HAP-1 (cell line): ENCODE measurements around the gene IMPDH1.

Source experiments
- DNase-seq, 2 experiments: peaks; one replicate each; pipeline ENCODE4 v3.0.0-alpha.2; 2016 to 2020; ENCODE audit warnings: low spot score in 2 of 2
- H3K27me3 ChIP-seq: fragments of 250-450 bp; sonication (Bioruptor Pico); 2 replicates; pipeline ENCODE4 v1.5.1; 2020; ENCODE audit warnings: low read depth, mild to moderate bottlenecking, moderate library complexity
- H3K36me3 ChIP-seq: fragments of 250-450 bp; sonication (Bioruptor Pico); replicated peaks from 2 replicates; pipeline ENCODE4 v1.5.1; 2020; ENCODE audit warnings: mild to moderate bottlenecking
- H3K4me1 ChIP-seq: fragments of 250-450 bp; sonication (Bioruptor Pico); 2 replicates; pipeline ENCODE4 v1.5.1; 2020; ENCODE audit warnings: mild to moderate bottlenecking
- H3K4me3 ChIP-seq: fragments of 250-450 bp; sonication (Bioruptor Pico); 2 replicates; pipeline ENCODE4 v1.5.1; 2020; ENCODE audit warnings: mild to moderate bottlenecking, moderate library complexity
- H3K9me3 ChIP-seq: fragments of 250-450 bp; sonication (Bioruptor Pico); 2 replicates; pipeline ENCODE4 v1.5.1; 2020; ENCODE audit warnings: mild to moderate bottlenecking, moderate library complexity
- in situ Hi-C: fragments of 300-500 bp; cut with MboI; formaldehyde crosslinking; loops from 3 replicates; pipeline ENCODE4 v1.14.3; 2020; ENCODE audit warnings: low sequenced_read_pairs, inconsistent platforms, mixed read lengths

Gene IMPDH1

DNA sequence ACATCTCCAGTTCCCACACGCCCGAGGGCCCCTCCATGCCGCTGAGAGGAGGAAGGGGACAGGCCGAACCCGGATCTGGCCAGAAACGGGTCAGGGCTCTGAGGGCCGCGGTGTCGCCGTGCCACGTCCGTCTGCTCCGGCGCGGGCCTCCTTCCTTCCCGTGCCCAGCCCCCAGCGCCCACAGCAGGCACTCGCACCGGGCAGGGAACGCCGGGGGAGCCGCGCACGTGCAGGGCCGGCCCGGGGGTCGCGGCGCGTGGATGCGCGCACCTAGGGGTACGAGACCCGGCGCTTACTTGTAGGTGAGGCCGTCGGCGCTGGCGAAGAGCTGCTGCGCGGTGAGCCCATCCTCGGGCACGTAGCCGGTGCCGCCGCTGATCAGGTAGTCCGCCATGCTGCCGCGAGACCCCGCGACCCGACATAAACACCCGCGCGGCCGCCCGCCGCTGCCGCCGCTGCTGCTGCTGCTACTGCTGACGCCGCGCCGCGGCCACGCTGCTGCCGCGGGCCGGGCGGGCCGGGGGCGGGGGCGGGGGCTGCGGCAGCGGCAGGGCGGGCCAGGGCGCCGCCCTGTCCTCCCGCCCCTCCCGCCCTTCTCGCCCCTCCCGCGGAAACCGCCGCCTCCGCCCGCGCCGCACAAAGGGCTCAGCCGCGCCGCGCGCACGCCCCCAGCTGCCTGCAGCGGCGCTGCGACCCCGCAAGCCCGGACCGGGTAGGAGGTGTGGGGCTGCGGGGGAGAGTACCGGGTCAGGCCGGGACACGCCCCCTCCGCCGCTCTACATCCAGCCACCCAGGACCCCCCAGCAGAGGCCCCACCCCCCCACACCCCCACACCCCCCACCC is 4.1 kb downstream of the IMPDH1 start:
- DNase-seq: peak; percentile 62 to 79
- Histone ChIP-seq H3K4me1 (peaks cover 33% of the 10 kb centered on the region), H3K4me3 (peak overlapping the region; percentile 69), H3K9me3 (no peaks in the 10 kb centered on the region), H3K27me3 (no peaks in the 10 kb centered on the region), H3K36me3 (peaks cover 31% of the 10 kb centered on the region)
- in situ Hi-C loops: no loop called here

DNA sequence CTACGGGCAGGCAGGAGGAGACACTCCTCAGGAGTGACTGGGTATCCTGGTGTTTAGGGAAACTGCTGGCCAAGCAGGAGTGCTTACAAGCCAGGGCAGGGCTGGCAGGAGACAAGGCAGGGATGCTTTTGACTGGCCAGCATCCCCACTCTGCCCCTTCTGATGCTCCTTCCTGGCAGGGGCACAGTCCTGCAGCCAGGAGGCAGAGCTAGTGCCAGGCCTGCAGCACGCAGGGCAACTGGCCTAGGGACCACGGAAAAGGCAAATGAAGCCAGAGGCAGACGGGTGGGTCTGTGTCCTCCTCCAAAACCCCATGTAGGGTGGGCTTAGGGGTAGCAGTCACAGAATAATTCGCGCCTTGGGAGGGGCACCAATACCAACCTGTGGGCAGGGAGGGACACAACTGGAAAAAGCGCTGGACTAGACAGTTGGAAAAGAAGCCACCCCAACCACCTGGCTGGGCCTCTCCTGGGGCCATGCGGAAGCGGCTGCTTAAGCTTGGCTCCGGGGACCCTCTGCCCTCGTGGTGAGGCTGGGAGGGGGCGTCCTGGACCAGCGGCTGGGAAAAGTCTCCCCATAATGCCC is 4.8 kb downstream of the IMPDH1 start:
- peak in 1 of 2 experiments; percentile 33 for DNase-seq
- in situ Hi-C loops: no loop called here
- peaks cover 38% of the 10 kb centered on the region for H3K36me3 ChIP-seq
- peak overlapping the region; percentile 69 for H3K4me3 ChIP-seq
- H3K4me1 ChIP-seq: peaks cover 29% of the 10 kb centered on the region
- H3K27me3 ChIP-seq: no peaks in the 10 kb centered on the region
- no peaks in the 10 kb centered on the region for H3K9me3 ChIP-seq

DNA sequence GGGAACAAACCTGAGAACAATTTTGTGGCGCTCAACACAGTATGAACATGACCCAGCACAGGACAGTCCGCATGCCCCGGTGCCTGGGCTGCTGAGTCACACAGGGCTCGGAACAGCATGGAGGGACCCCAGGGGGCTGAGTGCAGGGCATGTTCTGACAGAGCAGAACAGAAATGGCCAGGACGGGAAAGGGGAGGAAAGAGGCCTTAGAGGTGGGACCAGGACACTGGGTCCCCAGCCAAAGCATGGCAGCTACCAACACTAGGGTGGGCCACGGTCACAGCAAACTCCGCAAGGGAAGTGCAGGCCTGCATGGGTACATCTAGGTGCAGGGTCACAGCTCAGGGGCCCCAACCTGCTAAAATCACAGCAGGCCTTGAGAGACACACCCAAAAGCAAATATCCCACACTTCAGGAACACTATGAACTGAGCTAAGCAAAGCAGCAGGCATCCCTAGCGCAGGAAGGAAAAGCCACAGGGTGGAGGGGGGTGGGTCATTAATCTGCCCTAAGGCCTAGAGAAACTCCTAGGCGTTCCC is 5.6 kb downstream of the IMPDH1 start:
- no peaks in the 10 kb centered on the region for H3K27me3 ChIP-seq
- in situ Hi-C loops: no loop called here
- H3K36me3 ChIP-seq: peaks cover 45% of the 10 kb centered on the region
- DNase-seq: no peak
- H3K4me3 ChIP-seq: peak overlapping the region; percentile 69
- H3K4me1 ChIP-seq: peaks cover 28% of the 10 kb centered on the region
- no peaks in the 10 kb centered on the region for H3K9me3 ChIP-seq

DNA sequence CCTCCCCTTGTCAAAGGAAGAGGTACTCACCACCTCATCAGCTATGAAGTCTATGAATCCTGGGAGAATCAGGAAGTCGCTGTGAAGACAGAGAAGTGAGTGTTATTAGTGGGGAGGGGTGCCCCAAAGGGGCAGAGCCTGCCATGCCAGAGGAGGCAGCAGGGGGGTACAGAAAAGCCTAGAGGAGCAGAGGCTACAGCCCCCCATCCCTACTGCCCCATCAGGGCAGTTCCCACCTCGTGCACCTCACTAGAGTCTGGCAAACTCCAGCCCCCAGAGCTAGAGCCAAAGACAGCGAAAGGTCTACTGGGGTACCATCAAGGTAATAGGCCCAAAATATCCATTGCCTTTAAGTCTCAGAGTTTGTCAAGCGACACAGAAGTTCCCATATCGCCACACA is 6.1 kb downstream of the IMPDH1 start:
- Histone ChIP-seq H3K9me3 (no peaks in the 10 kb centered on the region), H3K4me3 (peak overlapping the region; percentile 69), H3K4me1 (peaks cover 22% of the 10 kb centered on the region), H3K36me3 (peaks cover 50% of the 10 kb centered on the region), H3K27me3 (no peaks in the 10 kb centered on the region)
- no peak for DNase-seq
- in situ Hi-C loops: no loop called here

DNA sequence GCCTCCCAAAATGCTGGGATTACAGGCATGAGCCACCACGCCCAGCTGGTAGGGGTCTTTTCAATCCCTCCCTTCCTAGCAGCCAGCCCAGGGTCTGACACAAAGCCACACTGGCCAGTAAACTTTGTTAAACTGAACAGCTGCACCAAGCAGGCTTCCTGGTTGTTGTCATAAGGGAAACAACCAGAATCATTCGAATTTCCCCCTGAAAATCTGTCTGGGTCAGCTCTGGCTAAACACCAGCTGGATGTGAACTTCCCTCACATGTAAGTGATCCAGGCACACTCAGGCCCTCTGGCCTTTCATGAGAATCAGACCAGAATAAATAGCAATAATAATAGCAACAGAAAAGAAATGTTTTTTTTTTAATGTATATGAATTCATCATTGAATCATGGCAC is 7.4 kb downstream of the IMPDH1 start:
- DNase-seq: no peak
- in situ Hi-C loops: no loop called here
- H3K4me1 ChIP-seq: peaks cover 11% of the 10 kb centered on the region
- no peaks in the 10 kb centered on the region for H3K27me3 ChIP-seq
- no peak overlapping the region for H3K4me3 ChIP-seq
- H3K9me3 ChIP-seq: no peaks in the 10 kb centered on the region
- H3K36me3 ChIP-seq: peaks cover 64% of the 10 kb centered on the region

DNA sequence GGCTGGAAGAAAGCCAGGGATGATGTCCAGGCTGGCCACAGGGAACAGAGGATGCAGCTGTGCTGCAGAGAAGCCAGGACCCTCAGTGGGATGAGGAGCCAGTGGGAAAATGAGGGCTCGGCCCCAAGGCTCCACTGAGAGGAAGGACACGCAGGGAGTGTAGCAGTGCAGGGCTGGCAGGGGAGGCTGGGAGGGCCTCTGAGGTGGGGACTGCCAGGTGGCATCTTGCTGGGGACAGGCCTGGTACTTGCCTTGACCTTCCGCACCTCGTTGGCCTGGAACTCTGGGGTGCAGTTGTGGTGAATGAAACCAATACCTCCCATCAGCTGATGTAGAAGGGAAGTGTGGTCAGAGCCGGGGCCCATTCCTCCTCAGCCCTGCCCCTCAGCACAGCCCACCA is 9.2 kb downstream of the IMPDH1 start:
- no peaks in the 10 kb centered on the region for H3K27me3 ChIP-seq
- no peak for DNase-seq
- H3K4me3 ChIP-seq: no peak overlapping the region
- peaks cover 81% of the 10 kb centered on the region for H3K36me3 ChIP-seq
- H3K9me3 ChIP-seq: no peaks in the 10 kb centered on the region
- peaks cover 11% of the 10 kb centered on the region for H3K4me1 ChIP-seq
- in situ Hi-C loops: no loop called here

DNA sequence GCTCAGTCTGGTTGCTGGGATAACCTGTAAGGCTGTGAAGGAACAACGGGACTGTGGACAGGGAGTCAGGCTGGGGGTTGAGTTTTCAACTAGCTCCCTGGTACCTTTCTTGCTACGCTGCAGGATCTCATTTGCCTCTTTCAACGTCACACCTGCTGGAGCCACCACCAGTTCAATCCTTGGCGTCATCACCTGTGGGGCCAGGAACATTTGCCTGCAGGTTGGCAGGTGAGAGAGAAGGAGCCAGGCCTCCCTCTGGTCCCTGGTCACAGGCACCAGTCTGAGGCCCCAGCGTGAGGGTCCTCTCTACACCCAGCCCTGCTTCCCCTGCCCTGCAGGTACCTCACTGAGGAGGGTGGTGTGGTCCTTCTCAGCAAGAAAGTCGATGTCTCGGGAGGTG is 9.8 kb downstream of the IMPDH1 start:
- in situ Hi-C loops: no loop called here
- no peaks in the 10 kb centered on the region for H3K27me3 ChIP-seq

DNA sequence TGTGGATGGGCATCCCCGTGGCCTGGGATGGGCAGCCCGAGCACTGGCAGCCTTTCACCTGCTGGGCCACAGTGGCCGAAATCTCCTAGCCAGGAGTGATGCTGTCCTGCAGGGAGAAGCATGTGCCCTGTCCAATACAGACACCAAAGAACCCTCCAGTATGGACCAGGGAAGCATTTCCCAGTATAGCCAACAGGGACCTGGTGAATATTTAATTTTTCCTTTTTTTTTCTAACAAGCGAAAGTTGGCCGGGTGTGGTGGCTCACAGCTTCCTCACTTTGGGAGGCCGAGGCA is 11.0 kb downstream of the IMPDH1 start:
- Histone ChIP-seq H3K4me1 (no peaks in the 10 kb centered on the region; the same call in 1 of the 2 replicates), H3K36me3 (peaks cover 95% of the 10 kb centered on the region), H3K9me3 (no peaks in the 10 kb centered on the region), H3K27me3 (no peaks in the 10 kb centered on the region), H3K4me3 (no peak overlapping the region)
- in situ Hi-C loops: no loop called here
- DNase-seq: no peak

More for the DNA sequence above, 9.8 kb downstream of the IMPDH1 start:
- Histone ChIP-seq H3K4me1 (peaks cover 11% of the 10 kb centered on the region), H3K9me3 (no peaks in the 10 kb centered on the region), H3K36me3 (peaks cover 87% of the 10 kb centered on the region), H3K4me3 (no peak overlapping the region)
- DNase-seq: no peak

DNA sequence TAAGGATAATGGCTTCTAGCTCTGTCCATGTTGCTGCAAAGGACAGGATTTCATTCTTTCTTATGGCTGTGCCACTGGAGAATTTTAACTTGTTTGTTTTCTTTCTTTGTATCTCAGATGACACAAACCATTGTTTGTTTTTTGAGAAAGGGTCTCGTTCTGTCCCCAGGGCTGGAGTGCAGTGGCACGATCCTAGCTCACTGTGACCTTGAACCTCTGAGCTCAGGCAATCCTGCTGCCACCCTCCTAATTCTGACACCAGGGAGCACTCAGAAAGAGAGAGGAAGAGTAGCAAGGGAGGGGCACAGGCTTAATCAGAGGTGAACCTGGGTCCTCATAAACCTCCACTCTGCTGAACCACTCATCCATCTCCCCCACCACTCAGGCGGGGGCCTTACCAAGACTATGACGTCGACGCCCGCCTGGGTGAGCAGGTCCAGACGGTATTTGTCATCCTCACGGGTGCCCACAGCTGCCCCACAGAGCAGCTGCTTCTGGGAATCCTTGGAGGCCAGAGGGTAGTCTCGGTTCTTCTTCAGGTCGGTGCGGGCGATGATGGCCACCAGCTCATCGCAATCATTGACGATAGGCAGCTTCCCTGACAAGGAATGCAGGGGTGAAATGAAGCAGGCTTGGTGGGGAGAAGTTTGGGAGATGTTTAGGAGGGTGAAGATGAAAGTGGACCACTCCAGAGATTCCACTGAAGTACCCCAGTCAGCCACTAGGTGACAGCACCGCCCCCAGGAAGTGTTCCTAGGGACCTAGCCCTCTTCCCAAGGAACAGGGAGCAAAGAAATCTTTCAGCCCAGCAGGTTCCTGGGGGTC is 11.6 kb downstream of the IMPDH1 start:
- H3K9me3 ChIP-seq: no peaks in the 10 kb centered on the region
- peak in 1 of 2 experiments; percentile 83 for DNase-seq
- peaks cover 92% of the 10 kb centered on the region for H3K36me3 ChIP-seq
- no peak overlapping the region for H3K4me3 ChIP-seq
- no peaks in the 10 kb centered on the region for H3K4me1 ChIP-seq
- in situ Hi-C loops: no loop called here
- H3K27me3 ChIP-seq: no peaks in the 10 kb centered on the region

DNA sequence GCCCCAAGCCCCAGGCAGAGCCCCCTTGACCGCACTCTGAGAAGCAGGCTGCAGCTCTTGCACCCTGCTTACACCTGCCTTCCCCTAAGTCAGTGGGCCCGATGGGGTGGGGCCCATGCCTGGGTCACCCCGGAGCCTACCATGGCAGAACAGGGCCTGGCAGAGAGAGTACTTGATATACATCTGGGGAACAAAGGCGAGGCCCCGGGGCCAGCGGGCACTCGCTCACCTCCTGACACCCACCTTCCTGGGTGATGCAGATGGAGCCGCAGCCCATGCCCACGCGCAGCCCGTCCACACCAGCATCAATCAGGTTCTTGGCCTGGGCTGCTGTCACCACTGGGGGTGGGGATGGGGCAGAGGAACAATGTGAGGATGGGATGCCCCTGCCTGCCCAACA is 13.4 kb downstream of the IMPDH1 start:
- Histone ChIP-seq H3K27me3 (no peaks in the 10 kb centered on the region), H3K4me1 (no peaks in the 10 kb centered on the region), H3K36me3 (peaks cover 86% of the 10 kb centered on the region), H3K4me3 (no peak overlapping the region), H3K9me3 (no peaks in the 10 kb centered on the region)
- no peak for DNase-seq
- in situ Hi-C loops: no loop called here

DNA sequence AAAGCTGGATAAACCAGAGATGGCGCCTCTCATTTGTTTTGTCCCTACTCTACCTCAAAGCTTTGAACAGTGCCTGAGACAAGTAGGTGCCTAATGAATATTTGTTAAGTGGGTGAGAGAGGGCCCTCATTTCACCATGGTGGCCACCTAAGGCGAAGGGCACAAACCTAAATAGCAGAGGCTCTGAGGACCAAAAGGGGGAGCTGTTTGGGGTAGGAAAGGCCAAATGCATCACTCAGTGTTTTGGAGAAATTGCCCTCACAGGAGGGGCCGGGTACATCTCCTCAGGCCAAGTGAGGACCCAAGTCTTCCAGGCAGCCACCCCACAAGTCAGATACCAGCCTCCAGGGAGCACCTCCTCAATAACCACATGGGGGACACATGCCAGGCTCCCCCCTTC is 14.0 kb downstream of the IMPDH1 start:
- no peak overlapping the region for H3K4me3 ChIP-seq

DNA sequence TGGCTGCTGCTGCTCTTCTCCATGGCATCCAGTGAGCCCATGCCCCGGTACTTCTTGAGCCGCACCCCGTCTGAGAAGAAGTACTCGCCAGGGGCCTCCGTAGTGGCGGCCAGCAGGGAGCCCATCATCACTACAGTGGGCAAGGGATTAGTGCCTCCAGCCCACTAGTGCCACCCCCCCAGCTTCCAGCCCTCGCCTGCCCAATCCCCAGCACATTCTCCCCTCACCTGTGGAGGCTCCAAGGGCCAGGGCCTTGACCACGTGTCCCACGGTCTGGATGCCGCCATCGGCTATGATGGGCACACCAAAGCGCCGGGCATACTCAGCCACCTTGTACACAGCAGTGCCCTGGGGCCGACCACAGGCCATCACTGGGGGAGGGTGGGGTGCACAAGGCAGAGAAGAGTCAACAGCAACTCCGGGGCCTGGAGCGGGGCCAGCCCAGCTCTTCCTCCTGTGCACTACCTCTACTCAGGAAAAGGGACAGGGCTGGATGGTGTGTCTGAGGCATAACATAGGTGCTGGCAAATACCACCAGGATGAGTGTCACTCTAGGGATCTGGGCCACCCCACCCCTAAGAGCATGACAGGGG is 14.8 kb downstream of the IMPDH1 start:
- Histone ChIP-seq H3K36me3 (peaks cover 72% of the 10 kb centered on the region), H3K9me3 (no peaks in the 10 kb centered on the region), H3K4me3 (no peak overlapping the region), H3K4me1 (no peaks in the 10 kb centered on the region), H3K27me3 (no peaks in the 10 kb centered on the region)
- DNase-seq: no peak
- in situ Hi-C loops: no loop called here

More for the DNA sequence above, 14.0 kb downstream of the IMPDH1 start:
- Histone ChIP-seq H3K9me3 (no peaks in the 10 kb centered on the region), H3K36me3 (peaks cover 80% of the 10 kb centered on the region), H3K27me3 (no peaks in the 10 kb centered on the region), H3K4me1 (no peaks in the 10 kb centered on the region)
- no peak for DNase-seq
- in situ Hi-C loops: no loop called here

DNA sequence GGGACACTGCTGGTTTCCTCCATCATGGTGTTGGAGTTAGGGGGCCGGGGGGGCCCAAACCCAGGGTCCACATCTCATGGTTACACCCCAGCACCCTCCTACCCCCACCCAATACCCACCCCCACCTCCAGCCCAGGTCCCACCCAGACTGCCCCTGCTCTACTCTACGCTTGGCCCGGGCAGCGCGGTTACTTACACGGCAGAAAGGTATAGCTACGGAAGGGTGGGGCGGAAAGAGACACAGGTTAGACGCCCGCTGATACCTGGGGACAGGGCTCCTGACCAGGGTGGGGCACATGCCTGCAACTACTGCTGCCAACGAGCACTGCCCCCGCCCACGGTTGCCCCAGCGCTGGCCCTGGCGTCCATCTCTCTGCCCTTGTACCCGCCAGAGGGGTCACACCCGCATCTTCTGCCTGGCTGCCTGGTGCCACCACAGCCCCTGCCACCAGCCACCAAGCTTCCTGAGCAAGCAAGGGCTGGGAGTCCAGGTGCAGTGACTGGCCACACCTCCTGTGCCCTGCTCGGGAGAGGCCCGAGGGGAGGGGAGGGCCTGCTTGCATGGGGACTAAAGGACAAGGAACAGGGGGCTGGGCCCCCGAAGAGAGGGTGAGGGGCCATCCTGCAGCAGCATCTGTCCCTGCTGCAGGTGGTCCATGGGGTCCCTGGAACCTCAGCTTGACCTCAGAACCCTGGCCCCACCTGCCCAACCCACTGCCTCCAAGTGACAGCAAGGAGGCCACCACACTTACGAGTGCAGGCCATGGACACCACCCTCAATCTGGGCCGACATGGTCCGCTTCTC is 16.1 kb downstream of the IMPDH1 start:
- peaks cover 61% of the 10 kb centered on the region for H3K36me3 ChIP-seq

More for the DNA sequence above, 16.1 kb downstream of the IMPDH1 start:
- no peak for DNase-seq
- Histone ChIP-seq H3K9me3 (no peaks in the 10 kb centered on the region), H3K4me1 (no peaks in the 10 kb centered on the region), H3K27me3 (no peaks in the 10 kb centered on the region), H3K4me3 (no peak overlapping the region)
- in situ Hi-C loops: no loop called here
